Measurements from ENCODE around the gene ZKSCAN7.
"Not testable (repeated sequence)": the region's sequence is repeated elsewhere in the genome, so short reads cannot be mapped to it uniquely, and the experiment has no call there.

ZKSCAN7 gene
- 3.3 to 4.3 reads per million in 2 experiments for total RNA-seq

DNA sequence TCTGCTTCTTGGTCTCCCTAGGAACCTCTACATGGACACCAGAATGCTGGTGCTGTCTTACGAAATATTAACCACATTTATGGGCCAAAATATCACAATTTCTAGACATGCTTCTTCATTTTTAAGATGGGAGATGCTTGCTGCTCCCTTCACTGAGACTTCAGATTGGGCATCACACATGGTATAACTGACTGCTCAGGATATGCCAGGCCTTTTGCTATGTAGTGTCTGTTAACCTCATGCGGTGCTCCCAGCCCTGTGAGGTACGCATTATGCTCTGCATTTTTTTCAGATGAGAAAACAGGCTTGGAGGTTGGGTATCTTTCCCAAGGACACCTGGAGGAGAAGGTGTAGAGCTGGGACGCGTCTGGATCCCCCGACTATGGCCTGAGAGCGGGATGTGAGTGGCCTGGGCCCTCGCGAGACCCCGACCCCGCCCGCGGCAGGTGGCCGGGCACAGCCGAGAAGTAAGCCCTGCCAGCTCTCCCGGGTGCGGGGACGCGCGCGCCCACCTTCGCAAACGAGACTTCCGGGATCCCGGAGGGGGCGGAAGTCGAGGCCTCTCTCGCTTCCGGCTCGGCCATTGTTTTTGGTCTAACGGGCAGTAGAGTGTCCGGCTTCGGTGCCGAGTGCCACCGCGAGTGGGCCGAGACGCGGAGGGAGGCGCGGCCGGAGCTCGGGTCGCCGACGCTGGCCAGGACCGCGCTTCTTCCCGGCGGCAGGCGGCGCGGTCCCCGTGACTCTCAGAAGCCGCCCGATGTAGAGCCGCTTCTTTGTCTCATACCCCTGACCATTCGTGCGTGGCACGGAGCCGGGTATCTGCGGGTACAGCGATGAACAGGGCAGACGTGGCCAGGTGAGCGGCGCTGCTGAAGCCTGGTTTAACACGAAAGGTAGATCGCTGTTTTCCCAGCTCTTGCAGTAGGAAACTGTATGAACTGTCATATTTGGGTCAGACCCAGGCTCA, at the start of gene ZKSCAN7:
ZKSCAN7 (plus strand) TSS at position 568 of the 967 bp plus-strand sequence. CDS start 1,855 bp downstream, outside the sequence.
- DNase-seq (ENCODE audit: low read depth) = peak; percentile 6

- DNase-seq (ENCODE audit: low read depth) = no peak
Observed at GRCh38 chr3:44506556-44506955, 48.4 kb upstream of the ZKSCAN7 start.

GRCh38 chr3:44506961-44507360, 48.0 kb upstream of the ZKSCAN7 start:
- no peak for DNase-seq (ENCODE audit: low read depth)

DNA sequence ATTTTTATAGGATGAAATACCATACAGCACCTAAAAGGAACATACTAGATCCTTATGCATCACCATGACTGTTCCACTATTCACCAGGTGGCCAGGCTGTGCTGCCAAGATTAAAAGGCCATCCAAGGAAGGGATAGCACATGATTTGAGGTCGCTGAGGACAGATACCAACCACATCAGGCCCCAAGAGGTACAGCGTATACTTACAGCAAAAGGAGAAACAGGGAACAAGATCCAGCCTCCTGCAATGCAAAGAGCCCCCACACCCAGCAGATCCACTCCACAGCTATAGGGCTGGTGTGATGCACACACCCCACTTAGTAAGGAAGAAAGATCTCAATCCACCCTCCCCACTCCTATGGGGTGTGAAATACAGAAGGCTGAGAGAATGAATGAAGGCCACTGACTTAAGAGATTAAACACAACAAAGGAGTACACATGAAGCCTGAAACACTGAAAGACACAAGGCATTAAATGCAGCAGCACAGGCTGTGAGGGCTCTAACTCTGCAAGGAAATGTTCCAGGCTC, 45.5 kb upstream of the ZKSCAN7 start:
- DNase-seq (ENCODE audit: low read depth) = no peak

GRCh38 chr3:44510000-44510368, 45.0 kb upstream of the ZKSCAN7 start:
- no peak for DNase-seq (ENCODE audit: low read depth)

DNA sequence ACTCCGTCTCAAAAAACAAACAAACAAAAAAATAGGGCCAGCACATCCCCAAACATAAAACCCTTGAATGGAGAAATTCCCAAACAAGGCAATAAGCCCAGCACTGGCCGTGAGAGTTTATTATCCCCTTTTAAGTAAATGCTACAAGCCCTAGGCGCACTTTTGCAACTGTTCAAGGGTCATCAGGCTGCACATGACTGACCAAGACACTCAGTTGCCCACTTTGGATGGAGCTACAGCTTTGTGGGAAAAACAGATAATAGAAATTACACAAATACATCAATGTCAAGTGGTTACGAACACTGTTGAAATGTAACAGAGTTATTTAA, 43.8 kb upstream of the ZKSCAN7 start:
- DNase-seq (ENCODE audit: low read depth) = no peak

- DNase-seq (ENCODE audit: low read depth) = no peak
Observed at GRCh38 chr3:44513513-44513912, 41.5 kb upstream of the ZKSCAN7 start.

GRCh38 chr3:44516230-44516629, 38.8 kb upstream of the ZKSCAN7 start:
- no peak for DNase-seq (ENCODE audit: low read depth)

DNA sequence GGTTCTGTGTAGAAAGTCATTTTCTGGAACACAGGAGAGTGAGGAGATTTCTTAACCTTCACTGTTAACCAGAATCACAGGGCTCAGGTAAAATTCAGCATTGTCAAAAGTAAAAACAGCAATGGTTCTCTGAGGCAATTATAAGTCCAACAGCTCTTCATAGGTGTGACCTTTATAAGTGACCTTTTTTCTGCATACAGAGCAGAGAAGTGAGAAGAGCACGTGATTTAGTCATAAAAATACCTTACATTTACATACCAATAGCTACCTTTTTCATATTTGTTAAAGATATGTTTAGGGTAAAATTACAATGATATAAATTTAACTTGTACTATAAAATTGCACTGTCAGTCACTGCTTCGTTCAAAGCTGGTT, 36.2 kb upstream of the ZKSCAN7 start:
- no peak for DNase-seq (ENCODE audit: low read depth)

DNA sequence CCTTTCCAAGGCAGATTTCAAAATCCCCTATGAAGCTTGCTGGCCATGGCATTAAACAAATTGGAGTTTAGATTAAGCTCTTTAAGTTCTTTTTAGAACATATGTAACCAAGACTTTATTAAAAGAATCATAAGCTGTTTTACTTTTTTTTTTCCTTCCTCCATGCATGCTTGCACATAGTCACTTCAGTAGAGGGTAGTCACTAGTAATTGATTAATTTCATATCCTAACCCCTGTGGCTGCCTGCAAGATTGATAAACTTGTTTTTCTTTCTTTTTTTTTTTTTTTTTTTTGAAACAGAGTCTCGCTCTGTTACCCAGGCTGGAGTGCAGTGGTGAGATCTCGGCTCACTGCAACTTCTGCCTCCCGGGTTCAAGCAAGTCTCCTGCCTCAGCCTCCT, 33.3 kb upstream of the ZKSCAN7 start:
- no peak for DNase-seq (ENCODE audit: low read depth)

GRCh38 chr3:44522494-44522933, 32.5 kb upstream of the ZKSCAN7 start:
- DNase-seq (ENCODE audit: low read depth) = no peak

DNA sequence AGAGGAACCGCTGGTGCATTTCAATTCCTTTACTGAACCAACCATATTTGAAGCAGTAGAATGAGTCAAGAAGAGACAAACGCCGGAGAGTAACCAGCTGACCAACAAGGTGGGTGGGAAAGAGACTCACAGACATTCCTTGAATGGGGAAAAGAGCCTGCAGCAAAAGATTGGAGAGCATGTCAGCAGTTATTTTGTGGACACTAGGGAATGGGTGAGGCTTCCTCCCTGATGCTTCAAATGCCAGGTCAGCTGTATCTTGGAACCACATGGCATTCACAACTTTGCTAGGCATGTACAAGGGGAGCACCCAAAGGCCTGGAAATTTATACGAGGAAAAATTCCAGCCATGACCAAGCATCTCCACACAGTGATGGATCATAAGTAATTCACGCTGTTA, 29.9 kb upstream of the ZKSCAN7 start:
- no peak for DNase-seq (ENCODE audit: low read depth)

DNA sequence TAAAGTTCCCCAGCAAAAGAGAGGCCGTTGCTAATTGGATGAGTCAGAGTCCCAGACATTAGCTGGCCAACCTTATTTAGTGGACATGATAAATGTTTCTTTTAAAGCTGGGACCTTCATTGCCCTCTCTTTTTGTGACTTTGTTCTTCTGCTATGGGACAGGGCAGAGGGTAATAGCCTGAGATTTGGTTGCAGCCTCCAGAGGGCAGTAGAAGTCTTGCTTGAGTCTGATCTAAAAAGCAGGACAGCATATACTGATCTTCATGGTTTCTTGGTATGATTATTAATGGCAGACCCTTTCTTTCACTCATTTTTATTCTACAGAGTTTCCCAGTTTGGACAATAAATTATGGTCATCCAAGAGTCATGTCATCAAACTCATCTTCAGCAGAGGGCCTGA, 25.1 kb upstream of the ZKSCAN7 start:
- DNase-seq (ENCODE audit: low read depth) = no peak

- DNase-seq (ENCODE audit: low read depth) = no peak
Observed at GRCh38 chr3:44530911-44531310, 24.1 kb upstream of the ZKSCAN7 start.

GRCh38 chr3:44534659-44535058, 20.3 kb upstream of the ZKSCAN7 start:
- not testable (repeated sequence) for DNase-seq (ENCODE audit: low read depth)

GRCh38 chr3:44535364-44535763, 19.6 kb upstream of the ZKSCAN7 start:
- DNase-seq (ENCODE audit: low read depth) = no peak

DNA sequence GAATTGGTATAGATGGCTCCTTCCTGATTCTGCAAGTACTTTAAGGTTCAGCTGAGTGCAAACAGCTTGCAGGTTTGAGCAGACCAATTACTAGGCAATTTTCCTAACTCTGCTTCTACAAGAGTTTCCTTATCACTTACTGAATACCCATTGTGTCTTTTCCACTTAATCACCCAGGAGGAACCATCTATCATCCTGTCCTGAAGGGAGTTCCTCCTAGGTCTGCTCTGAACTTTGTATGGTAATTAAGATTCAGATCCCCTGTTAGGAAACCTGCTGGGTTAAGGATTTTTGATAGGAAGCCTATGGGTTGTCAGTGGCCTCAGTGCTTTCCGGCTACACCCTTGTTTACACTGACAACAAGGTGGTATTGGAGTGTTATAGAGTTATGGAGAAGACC, 10.2 kb upstream of the ZKSCAN7 start:
- not testable (repeated sequence) for DNase-seq (ENCODE audit: low read depth)

DNA sequence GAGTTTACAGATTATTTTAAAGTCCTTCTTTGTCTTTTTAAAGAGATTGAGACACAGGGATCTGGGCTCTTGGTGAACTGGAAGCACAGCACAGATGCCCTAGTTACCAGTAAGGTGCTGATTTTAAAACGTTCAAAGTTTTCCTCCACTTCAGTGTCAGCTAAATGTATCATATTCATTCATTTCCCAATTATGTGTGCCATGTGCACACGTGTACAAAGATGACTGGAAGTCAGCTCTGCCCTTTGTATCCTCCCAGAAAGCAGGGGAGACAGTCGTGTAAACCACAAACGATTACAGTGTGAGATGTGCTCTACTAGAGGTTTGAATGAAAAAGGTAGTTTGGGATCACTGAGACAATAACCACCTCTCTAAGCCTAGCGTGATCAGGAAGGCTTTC, 730 bp downstream of the ZKSCAN7 start:
- DNase-seq (ENCODE audit: low read depth) = no peak

DNA sequence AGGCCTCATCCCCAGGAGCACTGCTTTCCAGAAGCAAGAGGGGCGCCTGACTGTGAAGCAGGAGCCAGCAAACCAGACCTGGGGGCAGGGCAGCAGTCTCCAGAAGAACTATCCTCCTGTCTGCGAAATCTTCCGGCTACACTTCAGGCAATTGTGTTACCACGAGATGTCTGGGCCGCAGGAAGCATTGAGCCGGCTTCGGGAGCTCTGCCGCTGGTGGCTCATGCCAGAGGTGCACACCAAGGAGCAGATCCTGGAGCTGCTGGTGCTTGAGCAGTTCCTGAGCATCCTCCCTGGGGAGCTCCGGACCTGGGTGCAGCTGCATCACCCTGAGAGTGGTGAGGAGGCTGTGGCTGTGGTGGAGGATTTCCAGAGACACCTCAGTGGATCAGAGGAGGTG, 2.1 kb downstream of the ZKSCAN7 start:
- no peak for DNase-seq (ENCODE audit: low read depth)

GRCh38 chr3:44561076-44561475, 6.1 kb downstream of the ZKSCAN7 start:
- no peak for DNase-seq (ENCODE audit: low read depth)

- no peak for DNase-seq (ENCODE audit: low read depth)
Observed at GRCh38 chr3:44562147-44562546, 7.2 kb downstream of the ZKSCAN7 start.

DNA sequence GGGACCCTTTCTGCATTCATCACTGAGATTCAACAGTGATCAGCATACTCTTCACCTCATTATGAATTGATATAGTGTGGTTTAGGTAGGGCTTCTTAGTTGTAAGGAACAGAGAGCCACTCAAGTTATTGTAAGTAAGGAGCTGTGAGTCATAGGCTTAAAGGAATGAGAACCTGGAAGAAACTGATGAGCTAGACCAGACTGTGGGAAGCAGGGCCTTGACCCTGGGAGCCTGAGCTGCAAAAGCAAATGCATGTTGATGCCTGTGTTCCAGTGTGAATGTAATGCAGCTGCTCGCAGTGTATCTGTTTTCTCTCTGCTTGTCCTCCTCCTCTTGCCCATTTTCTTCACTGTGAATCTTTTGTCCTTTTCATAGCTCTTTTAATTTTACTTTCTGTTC, 13.6 kb downstream of the ZKSCAN7 start:
- DNase-seq (ENCODE audit: low read depth) = no peak

DNA sequence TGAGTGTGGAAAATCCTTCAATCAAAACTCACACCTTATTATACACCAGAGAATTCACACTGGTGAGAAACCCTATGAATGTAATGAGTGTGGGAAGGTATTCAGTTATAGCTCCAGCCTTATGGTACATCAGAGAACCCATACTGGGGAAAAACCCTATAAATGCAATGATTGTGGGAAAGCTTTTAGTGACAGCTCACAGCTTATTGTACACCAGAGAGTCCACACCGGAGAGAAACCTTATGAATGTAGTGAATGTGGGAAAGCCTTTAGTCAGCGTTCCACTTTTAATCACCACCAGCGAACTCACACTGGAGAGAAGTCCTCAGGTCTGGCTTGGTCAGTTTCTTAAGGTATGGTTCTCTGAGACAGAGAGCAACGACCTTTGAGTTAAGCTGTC, 16.0 kb downstream of the ZKSCAN7 start:
- DNase-seq (ENCODE audit: low read depth) = no peak

GRCh38 chr3:44576613-44577012, 21.6 kb downstream of the ZKSCAN7 start:
- DNase-seq (ENCODE audit: low read depth) = no peak
